ENCODE data around the gene KCNQ4. TPM values are rescaled to one million over a fixed set of nuclear protein-coding genes. Genes with fewer than 3 reads are reported as not detected.
A peak's percentile ranks its signal among the peaks of the same experiment; 100 is the strongest.

KCNQ4 gene
- total and polyA plus RNA-seq, 2 donors (not counting 1 experiment from before 2014, with no cell fraction given), result 0.16 to 0.20 TPM

DNA sequence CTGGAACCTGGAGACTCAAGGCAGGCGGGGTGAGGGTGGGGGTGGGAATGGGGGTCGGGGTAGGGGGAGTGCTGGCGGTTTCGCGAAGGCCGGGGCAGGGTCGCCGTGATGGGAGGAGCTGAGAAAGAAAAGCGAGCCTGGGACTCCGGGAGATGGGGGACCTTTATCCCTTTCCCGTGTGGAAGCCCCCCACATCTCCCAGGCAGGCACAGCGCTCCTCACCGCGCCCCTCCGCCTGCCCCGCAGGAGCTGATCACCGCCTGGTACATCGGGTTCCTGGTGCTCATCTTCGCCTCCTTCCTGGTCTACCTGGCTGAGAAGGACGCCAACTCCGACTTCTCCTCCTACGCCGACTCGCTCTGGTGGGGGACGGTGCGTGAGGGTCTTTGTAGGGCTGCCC, 35.5 kb downstream of the KCNQ4 start:
- intact Hi-C loops (cut with micrococcal nuclease), result loop anchor here (5.0 kb wide), 1 partner anchor 127 kb away; the partner anchor contains the start of gene NFYC
- Histone ChIP-seq H3K9ac (ENCODE audit: low read length) (no peak overlapping the region), H2AFZ (ENCODE audit: insufficient read depth, low read depth, low read length, poor library complexity, severe bottlenecking) (no peak overlapping the region), H3K4me3 (ENCODE audit: control extremely low read depth in 1 of 5, extremely low read depth in 1 of 5, insufficient read depth in 1 of 5, low read depth in 2 of 5, low read length in 4 of 5) (peak overlapping the region in 3 of 5 experiments; percentile 58 to 77 (median 66)), H3K27me3 (replicated peaks in 1 of 4; ENCODE audit: control extremely low read depth in 1 of 4, control insufficient read depth in 3 of 4, insufficient read depth in 4 of 4, low read length in 3 of 4) (peaks cover 0 to 6% (median 0%) of the 10 kb centered on the region in 4 experiments), H3K79me2 (ENCODE audit: control insufficient read depth, insufficient read depth, low read length) (no peaks in the 10 kb centered on the region), H3K4me2 (replicated peaks; ENCODE audit: low read depth, low read length, poor library complexity, severe bottlenecking) (peak overlapping the region; percentile 98), H3K36me3 (replicated peaks in 1 of 2; ENCODE audit: control extremely low read depth in 1 of 2, control insufficient read depth in 1 of 2, extremely low read depth in 1 of 2, insufficient read depth in 2 of 2, low read length in 1 of 2) (no peaks in the 10 kb centered on the region), H3K9me3 (ENCODE audit: control extremely low read depth in 1 of 3, control insufficient read depth in 2 of 3, insufficient read depth in 1 of 3, low read length in 2 of 3) (peaks cover 0 to 2% (median 0%) of the 10 kb centered on the region in 3 donors), H4K20me1 (ENCODE audit: control insufficient read depth, insufficient read depth, low read length, poor library complexity, severe bottlenecking) (no peaks in the 10 kb centered on the region), H3K27ac (ENCODE audit: low read length in 2 of 2) (no peak overlapping the region), H3K4me1 (ENCODE audit: control insufficient read depth in 2 of 2, insufficient read depth in 2 of 2, low read length in 2 of 2) (peaks cover 0 to 11% of the 10 kb centered on the region in 2 donors)
- 65% methylated on average over 20 of the region's 26 CpGs for WGBS (ENCODE audit: insufficient coverage)
- DNase-seq (no peak), ATAC-seq (ENCODE audit: low read depth) (no peak)
- ChIA-PET CTCF (interaction anchor here (1.1 kb wide), 1 partner anchor 45 kb away, joined by 6 read pairs; no protein-coding TSS in a partner anchor), POLR2A (no interaction called here)
- peaks cover 11% of the 10 kb centered on the region for H3K4me1 Mint-ChIP-seq
- TF ChIP-seq, protein P1, sequence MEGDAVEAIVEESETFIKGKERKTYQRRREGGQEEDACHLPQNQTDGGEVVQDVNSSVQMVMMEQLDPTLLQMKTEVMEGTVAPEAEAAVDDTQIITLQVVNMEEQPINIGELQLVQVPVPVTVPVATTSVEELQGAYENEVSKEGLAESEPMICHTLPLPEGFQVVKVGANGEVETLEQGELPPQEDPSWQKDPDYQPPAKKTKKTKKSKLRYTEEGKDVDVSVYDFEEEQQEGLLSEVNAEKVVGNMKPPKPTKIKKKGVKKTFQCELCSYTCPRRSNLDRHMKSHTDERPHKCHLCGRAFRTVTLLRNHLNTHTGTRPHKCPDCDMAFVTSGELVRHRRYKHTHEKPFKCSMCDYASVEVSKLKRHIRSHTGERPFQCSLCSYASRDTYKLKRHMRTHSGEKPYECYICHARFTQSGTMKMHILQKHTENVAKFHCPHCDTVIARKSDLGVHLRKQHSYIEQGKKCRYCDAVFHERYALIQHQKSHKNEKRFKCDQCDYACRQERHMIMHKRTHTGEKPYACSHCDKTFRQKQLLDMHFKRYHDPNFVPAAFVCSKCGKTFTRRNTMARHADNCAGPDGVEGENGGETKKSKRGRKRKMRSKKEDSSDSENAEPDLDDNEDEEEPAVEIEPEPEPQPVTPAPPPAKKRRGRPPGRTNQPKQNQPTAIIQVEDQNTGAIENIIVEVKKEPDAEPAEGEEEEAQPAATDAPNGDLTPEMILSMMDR (IDR thresholded peaks at IDR 0.05), result no peak
- TF ChIP-seq EZH2 (IDR thresholded peaks at IDR 0.05; ENCODE audit: borderline replicate concordance, insufficient read depth, low read depth, low read length, poor library complexity, severe bottlenecking), result no peak
- peak overlapping the region; percentile 88 for H3K4me3 Mint-ChIP-seq
- no peaks in the 10 kb centered on the region for H3K9me3 Mint-ChIP-seq (ENCODE audit: insufficient read depth)
- no peaks in the 10 kb centered on the region for H3K27me3 Mint-ChIP-seq
- H3K27ac Mint-ChIP-seq, result no peak overlapping the region

GRCh38 chr1:40820251-40820797, 36.7 kb downstream of the KCNQ4 start:
- WGBS (ENCODE audit: insufficient coverage), result 95% methylated on average over 2 of the region's 3 CpGs
- no peak overlapping the region for H2AFZ ChIP-seq (ENCODE audit: insufficient read depth, low read depth, low read length, poor library complexity, severe bottlenecking)
- H3K9me3 ChIP-seq (ENCODE audit: control extremely low read depth in 1 of 3, control insufficient read depth in 2 of 3, insufficient read depth in 1 of 3, low read length in 2 of 3), result peaks cover 0 to 2% (median 0%) of the 10 kb centered on the region in 3 donors
- peaks cover 4 to 14% of the 10 kb centered on the region in 2 donors for H3K4me1 ChIP-seq (ENCODE audit: control insufficient read depth in 2 of 2, insufficient read depth in 2 of 2, low read length in 2 of 2)
- H3K36me3 ChIP-seq (replicated peaks in 1 of 2; ENCODE audit: control extremely low read depth in 1 of 2, control insufficient read depth in 1 of 2, extremely low read depth in 1 of 2, insufficient read depth in 2 of 2, low read length in 1 of 2), result no peaks in the 10 kb centered on the region
- H3K4me3 Mint-ChIP-seq, result no peak overlapping the region
- H3K4me3 ChIP-seq (ENCODE audit: control extremely low read depth in 1 of 5, extremely low read depth in 1 of 5, insufficient read depth in 1 of 5, low read depth in 2 of 5, low read length in 4 of 5), result no peak overlapping the region
- H3K27me3 Mint-ChIP-seq, result no peaks in the 10 kb centered on the region
- no peaks in the 10 kb centered on the region for H3K9me3 Mint-ChIP-seq (ENCODE audit: insufficient read depth)
- H3K79me2 ChIP-seq (ENCODE audit: control insufficient read depth, insufficient read depth, low read length), result no peaks in the 10 kb centered on the region
- peaks cover 15% of the 10 kb centered on the region for H3K4me1 Mint-ChIP-seq
- CTCF ChIA-PET, result interaction anchor here (1.9 kb wide), 1 partner anchor 45 kb away, joined by 5 read pairs; no protein-coding TSS in a partner anchor
- ATAC-seq (ENCODE audit: low read depth), result no peak
- TF ChIP-seq EZH2 (IDR thresholded peaks at IDR 0.05; ENCODE audit: borderline replicate concordance, insufficient read depth, low read depth, low read length, poor library complexity, severe bottlenecking), result no peak
- TF ChIP-seq, protein P1 (IDR thresholded peaks at IDR 0.05), result no peak
- intact Hi-C loops (cut with micrococcal nuclease), result no loop called here
- DNase-seq, result no peak
- no peaks in the 10 kb centered on the region for H4K20me1 ChIP-seq (ENCODE audit: control insufficient read depth, insufficient read depth, low read length, poor library complexity, severe bottlenecking)
- H3K9ac ChIP-seq (ENCODE audit: low read length), result no peak overlapping the region
- POLR2A ChIA-PET, result no interaction called here
- no peak overlapping the region for H3K27ac Mint-ChIP-seq
- no peak overlapping the region for H3K4me2 ChIP-seq (replicated peaks; ENCODE audit: low read depth, low read length, poor library complexity, severe bottlenecking)
- peaks cover 0 to 6% (median 0%) of the 10 kb centered on the region in 4 experiments for H3K27me3 ChIP-seq (replicated peaks in 1 of 4; ENCODE audit: control extremely low read depth in 1 of 4, control insufficient read depth in 3 of 4, insufficient read depth in 4 of 4, low read length in 3 of 4)
- no peak overlapping the region for H3K27ac ChIP-seq (ENCODE audit: low read length in 2 of 2)

All from B cell (primary cell).